A549 treated with ZK216348 at 1 μM for 4 hours (cell line): ENCODE data around the gene PAM. TPM values are rescaled to one million over a fixed set of nuclear protein-coding genes. Genes with fewer than 3 reads are reported as not detected.

ENCODE experiments used
- total RNA-seq: library from RNA; stranded (reverse); fragments of 200-300 nt; extraction: Qiagen RNA extraction; gene quantifications from 5 replicates; pipeline ENCODE4 v1.2.3, GENCODE V29; 2022; ENCODE audit warnings: low read depth

The PAM gene
- 18.7 to 27.3 TPM (median 23.0 TPM) in 5 replicates for total RNA-seq

GRCh38 chr5:102754767-102755431 is at the start of gene PAM:
Gene PAM, plus strand, starts transcription at chr5:102755305. Its CDS starts 110,891 bp downstream, at chr5:102866196.

